Measurements from ENCODE around the gene RHO. TPM values are rescaled to one million over a fixed set of nuclear protein-coding genes. Genes with fewer than 3 reads are reported as not detected.

Gene RHO
- total RNA-seq, 1 experiment from 2014 or later = not detected

DNA sequence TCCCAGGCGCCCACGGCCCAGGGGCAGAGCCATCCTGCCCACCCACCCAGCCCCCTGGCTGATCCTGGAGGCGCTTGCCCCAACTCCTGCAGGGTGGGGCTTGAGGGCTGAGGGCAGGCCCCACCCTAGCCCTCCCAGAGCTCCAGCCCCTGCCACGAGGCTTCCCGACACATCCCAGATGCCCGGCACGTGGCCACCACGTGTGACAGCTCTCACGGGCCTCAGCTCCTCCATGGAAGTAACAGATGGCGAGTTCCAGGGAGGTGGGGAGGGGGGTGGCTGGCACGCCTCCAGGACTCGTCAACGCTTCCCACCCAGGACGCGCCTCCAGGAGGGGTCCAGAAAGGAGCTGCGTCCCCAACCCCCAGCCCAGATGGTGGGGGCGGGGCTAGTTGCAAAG is 48.9 kb downstream of the RHO start:
- Histone ChIP-seq H3K79me1 (ENCODE audit: insufficient read depth, low read depth, low read length, poor library complexity, severe bottlenecking) (no peaks in the 10 kb centered on the region), H3K9me3 (ENCODE audit: control insufficient read depth, low read depth, low read length) (no peaks in the 10 kb centered on the region), H3K14ac (ENCODE audit: insufficient read depth, low read length) (no peak overlapping the region), H3K9ac (ENCODE audit: extremely low read depth, insufficient read length, low read length) (no peak overlapping the region), H3K23ac (ENCODE audit: insufficient read length, low read depth, low read length) (no peak overlapping the region), H3K18ac (ENCODE audit: insufficient read length, low read depth, low read length) (no peak overlapping the region), H3T11ph (ENCODE audit: low read length) (no peak overlapping the region), H4K5ac (ENCODE audit: insufficient read length, low read depth, low read length) (no peak overlapping the region), H3K56ac (ENCODE audit: insufficient read length, low read depth, low read length) (no peak overlapping the region), H3K4me2 (ENCODE audit: insufficient read depth, insufficient read length, low read length) (no peak overlapping the region), H2BK5ac (ENCODE audit: insufficient read length, low read length) (no peak overlapping the region), H4K91ac (ENCODE audit: insufficient read length, low read depth, low read length) (no peak overlapping the region), H3K27ac (ENCODE audit: insufficient read length, low read depth, low read length) (no peak overlapping the region), H2BK15ac (ENCODE audit: low read depth, low read length) (no peak overlapping the region), H3K4me1 (ENCODE audit: insufficient read depth, low read length) (no peaks in the 10 kb centered on the region), H3K27me3 (ENCODE audit: insufficient read depth, low read length) (no peaks in the 10 kb centered on the region), H2BK20ac (ENCODE audit: low read depth, low read length, poor library complexity, severe bottlenecking) (no peak overlapping the region), H2AK5ac (ENCODE audit: insufficient read length, low read length) (no peak overlapping the region), H2BK120ac (ENCODE audit: low read depth, low read length, poor library complexity, severe bottlenecking) (no peak overlapping the region), H2BK12ac (ENCODE audit: insufficient read length, low read depth, low read length) (no peak overlapping the region), H4K8ac (replicated peaks; ENCODE audit: insufficient read length, low read depth, low read length) (no peak overlapping the region), H4K20me1 (ENCODE audit: control insufficient read depth, insufficient read depth, insufficient read length) (no peaks in the 10 kb centered on the region), H3K79me2 (ENCODE audit: insufficient read depth, low read length) (no peaks in the 10 kb centered on the region), H2AFZ (ENCODE audit: low read length) (no peak overlapping the region), H3K23me2 (ENCODE audit: insufficient read length, low read depth, low read length, poor library complexity, severe bottlenecking) (no peaks in the 10 kb centered on the region), H3K4ac (ENCODE audit: low read depth, low read length) (no peak overlapping the region)
- WGBS (ENCODE audit: extremely low coverage, insufficient read length, low lambda C conversion rate) = no CpG with 5 or more reads among the region's 17 CpGs
- no peak overlapping the region for H3K27ac Mint-ChIP-seq
- H3K4me1 Mint-ChIP-seq = peaks cover 17 to 20% of the 10 kb centered on the region in 2 experiments
- no peaks in the 10 kb centered on the region for H3K9me3 Mint-ChIP-seq
- 0 out of 7 replicates have a peak, but pooled peaks cover 0 to 2% (median 0%) of the 10 kb centered on the region in 3 experiments for H3K36me3 Mint-ChIP-seq (ENCODE audit: insufficient read depth in 1 of 3, low read depth in 3 of 3)
- TF ChIP-seq, protein P1, sequence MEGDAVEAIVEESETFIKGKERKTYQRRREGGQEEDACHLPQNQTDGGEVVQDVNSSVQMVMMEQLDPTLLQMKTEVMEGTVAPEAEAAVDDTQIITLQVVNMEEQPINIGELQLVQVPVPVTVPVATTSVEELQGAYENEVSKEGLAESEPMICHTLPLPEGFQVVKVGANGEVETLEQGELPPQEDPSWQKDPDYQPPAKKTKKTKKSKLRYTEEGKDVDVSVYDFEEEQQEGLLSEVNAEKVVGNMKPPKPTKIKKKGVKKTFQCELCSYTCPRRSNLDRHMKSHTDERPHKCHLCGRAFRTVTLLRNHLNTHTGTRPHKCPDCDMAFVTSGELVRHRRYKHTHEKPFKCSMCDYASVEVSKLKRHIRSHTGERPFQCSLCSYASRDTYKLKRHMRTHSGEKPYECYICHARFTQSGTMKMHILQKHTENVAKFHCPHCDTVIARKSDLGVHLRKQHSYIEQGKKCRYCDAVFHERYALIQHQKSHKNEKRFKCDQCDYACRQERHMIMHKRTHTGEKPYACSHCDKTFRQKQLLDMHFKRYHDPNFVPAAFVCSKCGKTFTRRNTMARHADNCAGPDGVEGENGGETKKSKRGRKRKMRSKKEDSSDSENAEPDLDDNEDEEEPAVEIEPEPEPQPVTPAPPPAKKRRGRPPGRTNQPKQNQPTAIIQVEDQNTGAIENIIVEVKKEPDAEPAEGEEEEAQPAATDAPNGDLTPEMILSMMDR (conservative IDR thresholded peaks at IDR 0.05) = no peak
- no peaks in the 10 kb centered on the region for H3K27me3 Mint-ChIP-seq (ENCODE audit: low read depth)
- no peak for DNase-seq
- H3K4me3 Mint-ChIP-seq = no peak overlapping the region
